Spleen (tissue), 11 donors: Measurements from ENCODE around the gene FDX2. TPM values are rescaled to one million over a fixed set of nuclear protein-coding genes. Genes with fewer than 3 reads are reported as not detected.

Source experiments
- DNase-seq: peaks from one replicate; pipeline ENCODE4 v3.0.0-alpha.2; 2020
- H3K27ac ChIP-seq, 8 donors: fragments of 200-600 bp; sonication (generic) in 7 of 8; 1 replicate in 4 of 8; 2 replicates in 4 of 8; pipeline versions ENCODE4 v1.5.0 to v1.8.0; 2016 to 2021; ENCODE audit warnings: inconsistent platforms in 4 of 8, mild to moderate bottlenecking in 4 of 8, moderate library complexity in 1 of 8
- H3K27me3 ChIP-seq, 7 donors: fragments of 200-600 bp; sonication (generic) in 6 of 7; replicated peaks in 1 of 7; 1 replicate in 4 of 7; 2 replicates in 3 of 7; pipeline versions ENCODE4 v1.5.0 to v1.8.0; 2016 to 2021; ENCODE audit warnings: inconsistent platforms in 3 of 7, mild to moderate bottlenecking in 1 of 7
- H3K36me3 ChIP-seq, 6 donors: fragments of 200-600 bp; sonication (generic) in 5 of 6; 1 replicate in 4 of 6; 2 replicates in 2 of 6; pipeline versions ENCODE4 v1.5.0 to v1.8.0; 2016 to 2021; ENCODE audit warnings: inconsistent platforms in 2 of 6
- H3K4me1 ChIP-seq, 6 donors: fragments of 200-600 bp; sonication (generic) in 5 of 6; 1 replicate in 3 of 6; 2 replicates in 3 of 6; pipeline versions ENCODE4 v1.5.0 to v1.8.0; 2016 to 2021; ENCODE audit warnings: inconsistent platforms in 3 of 6
- H3K4me3 ChIP-seq, 8 donors: fragments of 200-600 bp; sonication (generic) in 7 of 8; 1 replicate in 4 of 8; 2 replicates in 4 of 8; pipeline versions ENCODE4 v1.5.0 to v1.8.0; 2016 to 2021; ENCODE audit warnings: inconsistent platforms in 4 of 8, mild to moderate bottlenecking in 4 of 8, moderate library complexity in 2 of 8
- H3K9me3 ChIP-seq, 8 donors: fragments of 200-600 bp; sonication (generic) in 7 of 8; 1 replicate in 4 of 8; 2 replicates in 4 of 8; pipeline versions ENCODE4 v1.5.0 to v1.8.0; 2016 to 2021; ENCODE audit warnings: inconsistent platforms in 4 of 8
- POLR2A ChIP-seq, 3 donors: fragments of 450-650 bp; IDR thresholded peaks; one replicate each; pipeline ENCODE4 v1.5.1; 2017; ENCODE audit warnings: antibody characterized with exemption in 3 of 3, mild to moderate bottlenecking in 1 of 3
- POLR2AphosphoS5 ChIP-seq, 3 donors: sonication (generic); formaldehyde crosslinking; IDR thresholded peaks; one replicate each; pipeline ENCODE4 v1.5.1; 2017; ENCODE audit warnings: antibody characterized with exemption in 3 of 3
- WGBS, 5 donors: extraction: QIAGEN DNeasy Blood & Tissue Kit in 3 of 5; methylation state at CpG; one replicate each; pipeline versions ENCODE4 v1.1.5 to v1.1.7; 2013 to 2018; 5-methylcytosine and 5-hydroxymethylcytosine counted together
- intact Hi-C: fragments of 100-400 bp; cut with DNase I; formaldehyde crosslinking; loops from one replicate; pipeline ENCODE4 v1.15.0; 2023; ENCODE audit warnings: low total_unique reads
- polyA plus RNA-seq, 3 donors: library from polyadenylated mRNA; stranded (reverse); fragments of 200-250 nt; gene quantifications; one replicate each; pipeline ENCODE4 v1.2.1, GENCODE V29; 2013
- total RNA-seq, 7 donors: library from RNA; depleted of rRNA in 3 of 7; stranded (reverse); fragments of >200 nt in 3 of 7; fragmentation: NEBNext Ultra II Directional in 4 of 7; extraction: Animal tissue kit (Norgen Biotek cat#: 25700) in 4 of 7; gene quantifications; one replicate each; pipeline versions ENCODE4 v1.1.0 to v1.2.1, GENCODE V29; 2016 to 2021
- TF ChIP-seq, protein P1 (sequence below), 11 experiments: fragments of 200-600 bp in 7 of 11; fragments of 450-650 bp in 4 of 11; sonication (generic) in 4 of 11; IDR thresholded peaks in 8 of 11; conservative IDR thresholded peaks in 3 of 11; 1 replicate in 7 of 11; 2 replicates in 4 of 11; pipeline versions ENCODE4 v1.4.0 to v1.8.0; 2016 to 2021; ENCODE audit warnings: antibody characterized with exemption in 11 of 11, inconsistent platforms in 4 of 11, mild to moderate bottlenecking in 1 of 11
- donor health status: healthy with polysubstance abuse.
- donor health status: DM: no; HTN: no; CAD: no; lungs with moderate emphysema.
- donor health status: DM: no; HTN: no; CAD: no.
- donor health status: Bipolar disorder and iron deficiency.
- donor health status: healthy.
- donor health status: DM: no; HTN: no; CAD: no.
- donor health status: DM: yes; HTN: yes; CAD: no.

Gene FDX2
- total and polyA plus RNA-seq, 10 donors, result 9.1 to 28.1 (median 14.2) TPM

- 79 to 92% (median 88%) methylated on average over 5 of the region's 5 CpGs for WGBS, 5 donors
- intact Hi-C loops, result no loop called here
- peaks cover 0 to 16% (median 4%) of the 10 kb centered on the region in 6 donors for H3K4me1 ChIP-seq
- no peaks in the 10 kb centered on the region for H3K9me3 ChIP-seq
- no peak for DNase-seq
- H3K36me3 ChIP-seq, result peaks cover 0 to 38% (median 5%) of the 10 kb centered on the region in 6 donors
- TF ChIP-seq, protein P1, sequence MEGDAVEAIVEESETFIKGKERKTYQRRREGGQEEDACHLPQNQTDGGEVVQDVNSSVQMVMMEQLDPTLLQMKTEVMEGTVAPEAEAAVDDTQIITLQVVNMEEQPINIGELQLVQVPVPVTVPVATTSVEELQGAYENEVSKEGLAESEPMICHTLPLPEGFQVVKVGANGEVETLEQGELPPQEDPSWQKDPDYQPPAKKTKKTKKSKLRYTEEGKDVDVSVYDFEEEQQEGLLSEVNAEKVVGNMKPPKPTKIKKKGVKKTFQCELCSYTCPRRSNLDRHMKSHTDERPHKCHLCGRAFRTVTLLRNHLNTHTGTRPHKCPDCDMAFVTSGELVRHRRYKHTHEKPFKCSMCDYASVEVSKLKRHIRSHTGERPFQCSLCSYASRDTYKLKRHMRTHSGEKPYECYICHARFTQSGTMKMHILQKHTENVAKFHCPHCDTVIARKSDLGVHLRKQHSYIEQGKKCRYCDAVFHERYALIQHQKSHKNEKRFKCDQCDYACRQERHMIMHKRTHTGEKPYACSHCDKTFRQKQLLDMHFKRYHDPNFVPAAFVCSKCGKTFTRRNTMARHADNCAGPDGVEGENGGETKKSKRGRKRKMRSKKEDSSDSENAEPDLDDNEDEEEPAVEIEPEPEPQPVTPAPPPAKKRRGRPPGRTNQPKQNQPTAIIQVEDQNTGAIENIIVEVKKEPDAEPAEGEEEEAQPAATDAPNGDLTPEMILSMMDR (IDR thresholded peaks at IDR 0.05 in 8 of 11, conservative IDR thresholded peaks at IDR 0.05 in 3 of 11), result no peak
- TF ChIP-seq POLR2A (IDR thresholded peaks at IDR 0.05) (no peak), POLR2AphosphoS5 (IDR thresholded peaks at IDR 0.05) (no peak)
- peaks cover 0 to 7% (median 0%) of the 10 kb centered on the region in 7 donors for H3K27me3 ChIP-seq
- H3K27ac ChIP-seq, result no peak overlapping the region
- H3K4me3 ChIP-seq, result no peak overlapping the region
Observed at GRCh38 chr19:10306327-10306726, 9.5 kb downstream of the FDX2 start.

DNA sequence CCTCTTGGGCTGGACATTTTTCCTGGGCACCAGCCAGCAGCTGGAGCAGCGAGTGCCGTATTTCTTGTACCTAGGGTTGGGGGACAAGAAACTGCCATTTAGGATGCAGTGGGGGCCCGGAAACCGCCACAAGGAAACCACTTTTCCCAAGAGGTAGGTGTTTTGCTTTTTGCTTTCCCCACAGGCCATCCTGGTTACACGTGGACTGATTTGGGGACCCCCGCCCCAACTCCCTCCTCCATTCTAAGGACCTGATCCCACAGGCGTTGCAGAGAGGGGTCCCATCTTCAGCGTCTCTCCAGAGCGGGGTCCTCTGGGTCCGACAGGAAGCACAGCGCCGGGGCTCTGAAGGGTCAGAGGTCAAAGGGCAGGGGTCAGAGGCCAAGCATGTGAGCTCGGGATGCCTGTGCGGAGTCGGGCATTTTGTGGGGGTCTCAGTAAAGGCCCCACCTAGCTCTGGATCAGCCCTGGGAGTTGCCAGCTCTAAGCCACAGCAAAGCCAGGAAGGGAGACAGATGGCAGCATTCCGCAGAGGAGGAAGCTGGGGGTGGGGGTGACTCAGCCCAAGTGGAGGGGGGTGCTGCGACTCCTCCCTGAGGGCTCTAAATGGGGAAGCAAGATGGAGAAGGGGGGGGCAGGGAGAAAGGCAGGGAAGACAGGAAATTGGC is 10.5 kb downstream of the FDX2 start:
- Histone ChIP-seq H3K27ac (peak overlapping the region in 2 of 8 donors; percentile 34 to 64), H3K9me3 (no peaks in the 10 kb centered on the region), H3K4me1 (peaks cover 0 to 20% (median 5%) of the 10 kb centered on the region in 6 donors), H3K27me3 (peaks cover 0 to 7% (median 0%) of the 10 kb centered on the region in 7 donors), H3K36me3 (peaks cover 0 to 29% (median 3%) of the 10 kb centered on the region in 6 donors), H3K4me3 (no peak overlapping the region)
- 45 to 55% (median 52%) methylated on average over 14 to 17 of the region's 17 CpGs for WGBS, 5 donors
- TF ChIP-seq, protein P1 (IDR thresholded peaks at IDR 0.05 in 8 of 11, conservative IDR thresholded peaks at IDR 0.05 in 3 of 11), result no peak
- TF ChIP-seq POLR2AphosphoS5 (IDR thresholded peaks at IDR 0.05) (no peak), POLR2A (IDR thresholded peaks at IDR 0.05) (no peak)
- no peak for DNase-seq
- intact Hi-C loops, result no loop called here

DNA sequence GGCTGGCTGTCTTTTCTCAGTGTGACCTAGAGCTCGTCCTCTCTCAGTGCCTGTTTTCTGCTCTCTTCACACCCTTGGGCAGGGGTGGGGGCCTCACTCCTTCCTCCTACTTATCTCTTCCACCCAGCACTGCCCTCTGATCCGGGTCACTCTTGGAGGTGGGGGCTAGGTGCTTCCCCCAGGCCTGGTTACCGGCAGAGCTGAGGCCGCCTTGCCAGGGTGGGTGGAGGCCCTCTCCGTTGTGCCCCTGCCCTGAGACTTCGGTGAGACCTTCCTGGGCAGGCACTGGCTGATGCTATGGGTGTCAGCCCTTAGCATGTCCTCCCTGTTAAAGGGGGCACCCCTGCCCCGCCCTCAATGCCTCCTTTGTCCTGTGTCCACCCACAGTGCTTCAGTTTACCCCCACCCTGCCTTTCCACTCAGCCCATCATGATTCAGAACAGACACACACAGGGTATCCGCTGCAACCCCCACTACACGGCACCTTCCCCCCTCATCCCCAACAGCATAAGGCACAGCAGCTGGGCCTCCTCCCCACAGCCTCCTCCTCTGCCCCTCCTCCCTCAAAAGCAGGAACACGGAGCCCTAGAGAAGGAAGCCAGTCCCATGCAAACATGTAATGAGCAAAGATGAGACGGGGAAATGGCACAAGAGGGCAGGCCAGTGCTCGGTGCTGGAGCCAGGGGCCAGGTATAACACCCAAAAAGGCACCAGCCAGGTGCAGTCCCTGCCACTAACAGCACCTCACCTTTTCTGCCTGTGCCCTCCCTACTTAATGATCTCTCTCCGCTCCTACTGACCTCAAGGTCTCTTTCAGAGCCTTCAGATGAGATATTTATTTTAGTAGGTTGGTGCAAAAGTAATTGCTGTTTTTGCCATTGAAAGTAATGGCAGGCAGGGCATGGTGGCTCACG is 16.0 kb downstream of the FDX2 start:
- Histone ChIP-seq H3K27me3 (peaks cover 5 to 47% (median 22%) of the 10 kb centered on the region in 7 donors), H3K9me3 (no peaks in the 10 kb centered on the region), H3K36me3 (peaks cover 0 to 9% (median 3%) of the 10 kb centered on the region in 6 donors), H3K27ac (peak overlapping the region in 2 of 8 donors; percentile 32 to 34), H3K4me3 (no peak overlapping the region), H3K4me1 (peaks cover 11 to 36% (median 25%) of the 10 kb centered on the region in 6 donors)
- no peak for DNase-seq
- peak; percentile 70 to 79 (median 73) for TF ChIP-seq POLR2AphosphoS5 (IDR thresholded peaks at IDR 0.05)
- TF ChIP-seq, protein P1 (IDR thresholded peaks at IDR 0.05 in 8 of 11, conservative IDR thresholded peaks at IDR 0.05 in 3 of 11), result no peak
- no peak for TF ChIP-seq POLR2A (IDR thresholded peaks at IDR 0.05)
- intact Hi-C loops, result no loop called here
- WGBS, 5 donors, result 24 to 34% (median 29%) methylated on average over 14 of the region's 14 CpGs
